Measurements from ENCODE around the gene TGM1.
"Not testable (repeated sequence)": the region's sequence is repeated elsewhere in the genome, so short reads cannot be mapped to it uniquely, and the experiment has no call there.

- TF ChIP-seq SMC3 (IDR thresholded peaks at IDR 0.05; ENCODE audit: borderline replicate concordance, low read length); SREBF1 (IDR thresholded peaks at IDR 0.05; ENCODE audit: low read length); CTCF (IDR thresholded peaks at IDR 0.05 in 2 of 3, conservative IDR thresholded peaks at IDR 0.05 in 1 of 3; ENCODE audit: control insufficient read depth in 2 of 3, extremely low read depth in 1 of 3, insufficient read depth in 1 of 3, low read depth in 3 of 3, low read length in 3 of 3); EZH2 (IDR thresholded peaks at IDR 0.05; ENCODE audit: borderline replicate concordance, control insufficient read depth, low read depth, low read length); TCF3 (IDR thresholded peaks at IDR 0.05; ENCODE audit: borderline replicate concordance, insufficient read depth, low read depth, low read length); USF1 (IDR thresholded peaks at IDR 0.05; ENCODE audit: borderline replicate concordance, extremely low read length, insufficient read depth, low read depth, low read length): not testable (repeated sequence)
Observed at GRCh38 chr14:24245350-24245749, 17.6 kb downstream of the TGM1 start.
